ENCODE measurements around the gene THOC7.

- no peak for TF ChIP-seq POLR2A (IDR thresholded peaks at IDR 0.05; ENCODE audit: low read depth)
- TF ChIP-seq CTCF (IDR thresholded peaks at IDR 0.05): no peak
- TF ChIP-seq EP300 (IDR thresholded peaks at IDR 0.05): no peak
- TF ChIP-seq POLR2AphosphoS5 (IDR thresholded peaks at IDR 0.05): no peak
These were observed 33.1 kb downstream of the THOC7 start for GRCh38 chr3:63830526-63830925.
